K562 (cell line): ENCODE results near the gene ZNF837. TPM values are rescaled to one million over a fixed set of nuclear protein-coding genes. Genes with fewer than 3 reads are reported as not detected.
A peak's percentile ranks its signal among the peaks of the same experiment; 100 is the strongest.

Experiments
- KLF10 ChIP-seq: fragments of 250-450 bp; sonication (Bioruptor Pico); IDR thresholded peaks from 2 replicates; pipeline ENCODE4 v1.6.1; 2021; ENCODE audit warnings: matching md5 sums
- KLF13 ChIP-seq: fragments of 450-650 bp; IDR thresholded peaks from 2 replicates; pipeline ENCODE4 v1.6.1; 2016; ENCODE audit warnings: missing genetic modification characterization, low read depth, mild to moderate bottlenecking, missing compliant biosample characterization, moderate library complexity, borderline replicate concordance
- NFIC ChIP-seq: fragments of 450-650 bp; IDR thresholded peaks from 2 replicates; pipeline ENCODE4 v1.6.1; 2017; ENCODE audit warnings: mild to moderate bottlenecking, inconsistent platforms
- POLR2AphosphoS2 ChIP-seq: IDR thresholded peaks from 2 replicates; pipeline ENCODE4 v1.6.1; 2012; ENCODE audit warnings: low read length, improper control_type of control experiment
- POLR3A ChIP-seq: IDR thresholded peaks from 2 replicates; pipeline ENCODE4 v1.6.1; 2011; ENCODE audit warnings: borderline replicate concordance, mild to moderate bottlenecking, moderate library complexity; ENCODE audit not compliant: insufficient read length, insufficient read depth; ENCODE audit errors: extremely low read depth
- SRSF3 ChIP-seq: fragments of 200-400 bp; formaldehyde crosslinking; IDR thresholded peaks from 2 replicates; pipeline ENCODE4 v1.6.1; 2016; ENCODE audit warnings: mild to moderate bottlenecking, low read length, moderate library complexity; ENCODE audit not compliant: insufficient read depth
- ZKSCAN8 ChIP-seq: fragments of 200-800 bp; sonication (Bioruptor generic); IDR thresholded peaks from 2 replicates; pipeline ENCODE4 v1.6.1; 2016; ENCODE audit warnings: missing genetic modification characterization, missing compliant biosample characterization
- ZNF184 ChIP-seq: sonication (generic); formaldehyde crosslinking; IDR thresholded peaks from 2 replicates; pipeline ENCODE4 v1.5.0; 2020; ENCODE audit warnings: missing genetic modification reagents
- ZSCAN29 ChIP-seq: fragments of 450-650 bp; IDR thresholded peaks from 2 replicates; pipeline ENCODE4 v1.6.1; 2017
- polyA plus RNA-seq, 8 experiments: library from polyadenylated mRNA; depleted of rRNA in 4 of 8; stranded (reverse) in 5 of 8; unstranded in 3 of 8; fragments of >200 nt; fragmentation: Nextera tagmentation in 2 of 8; fragmentation: Illumina TruSeq in 1 of 8; extraction: Ambion mirVana in 2 of 8; extraction: Trizol in 1 of 8; gene quantifications; 2 replicates each; pipeline versions ENCODE4 v1.2.1 to v1.2.3, GENCODE V29; 2011 to 2014; ENCODE audit warnings: inconsistent platforms in 1 of 8, missing spikeins in 1 of 8
- total RNA-seq, 7 experiments: library from RNA; depleted of rRNA in 6 of 7; stranded (reverse); fragments of >200 nt in 6 of 7; fragmentation: Illumina TruSeq in 2 of 7; extraction: Trizol in 2 of 7; gene quantifications; 2 replicates each; pipeline versions ENCODE4 v1.2.1 to v1.2.3, GENCODE V29; 2011 to 2021; ENCODE audit warnings: low replicate concordance in 1 of 7
- TF ChIP-seq, protein P1 (sequence below): fragments of 200-800 bp; sonication (Bioruptor generic); IDR thresholded peaks from 2 replicates; pipeline ENCODE4 v1.6.1; 2017; ENCODE audit warnings: missing genetic modification characterization, missing compliant biosample characterization
- TF ChIP-seq, protein P2 (sequence below): sonication (generic); formaldehyde crosslinking; IDR thresholded peaks from 2 replicates; pipeline ENCODE4 v1.8.0; 2022; ENCODE audit warnings: mild to moderate bottlenecking, missing genetic modification reagents, borderline replicate concordance
- TF ChIP-seq, protein P3 (sequence below): sonication (generic); formaldehyde crosslinking; IDR thresholded peaks from 2 replicates; pipeline ENCODE4 v1.4.0; 2020; ENCODE audit warnings: mild to moderate bottlenecking, missing genetic modification reagents
- TF ChIP-seq, protein P4 (sequence below): fragments of 450-650 bp; IDR thresholded peaks from 2 replicates; pipeline ENCODE4 v1.6.1; 2014; ENCODE audit warnings: low read depth, mild to moderate bottlenecking, moderate library complexity, borderline replicate concordance
- TF ChIP-seq, protein P5 (sequence below), 2 experiments: IDR thresholded peaks in 1 of 2; conservative IDR thresholded peaks in 1 of 2; 2 replicates each; pipeline ENCODE4 v1.6.1; 2016; ENCODE audit warnings: low read depth in 2 of 2, mild to moderate bottlenecking in 1 of 2, missing compliant biosample characterization in 1 of 2, missing genetic modification characterization in 1 of 2, moderate library complexity in 1 of 2
- TF ChIP-seq, protein P6 (sequence below): fragments of 450-650 bp; IDR thresholded peaks from 2 replicates; pipeline ENCODE4 v1.6.1; 2016

Gene ZNF837
- total and polyA plus RNA-seq, 9 of the 15 experiments (the other 6 are each of a cell fraction or from before 2014, with no cell fraction given): 0.11 to 2.1 (median 0.57) TPM; not detected in 4

DNA sequence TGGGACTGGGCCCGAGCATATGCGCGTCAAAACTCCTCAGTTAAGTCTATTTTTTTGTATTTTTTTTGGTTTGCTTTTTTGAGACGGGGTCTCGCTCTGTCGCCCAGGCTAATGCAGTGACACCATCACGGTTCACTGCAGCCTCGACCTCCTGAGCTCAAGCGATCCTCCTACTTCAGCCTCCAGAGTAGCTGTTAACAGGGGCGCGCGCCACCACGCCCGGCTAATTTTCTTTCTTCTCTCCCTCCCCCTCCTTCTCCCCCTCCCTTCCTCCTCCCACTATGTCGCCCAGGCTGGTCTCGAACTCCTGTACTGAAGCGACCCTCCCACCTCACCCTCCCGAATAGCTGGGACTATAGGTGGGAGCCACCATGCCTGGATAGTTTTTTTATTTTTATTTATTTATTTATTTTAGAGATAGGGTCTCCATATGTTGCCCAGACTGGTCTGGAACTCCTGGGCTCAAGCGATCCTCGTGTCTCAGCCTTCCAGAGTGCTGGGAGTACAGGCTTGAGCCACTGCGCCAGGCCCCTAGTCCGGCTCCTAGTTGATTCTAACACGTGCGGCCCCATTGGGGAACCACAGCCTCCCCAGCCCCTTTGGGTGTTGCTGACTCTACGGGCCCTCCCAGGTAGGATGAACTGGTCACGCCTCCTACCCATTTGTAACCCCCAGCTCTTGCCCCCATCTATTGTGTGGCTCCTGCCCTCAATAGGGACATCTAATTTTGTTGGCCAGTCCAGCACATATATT is 806 bp upstream of the ZNF837 start (continued):
- TF ChIP-seq, protein P1, sequence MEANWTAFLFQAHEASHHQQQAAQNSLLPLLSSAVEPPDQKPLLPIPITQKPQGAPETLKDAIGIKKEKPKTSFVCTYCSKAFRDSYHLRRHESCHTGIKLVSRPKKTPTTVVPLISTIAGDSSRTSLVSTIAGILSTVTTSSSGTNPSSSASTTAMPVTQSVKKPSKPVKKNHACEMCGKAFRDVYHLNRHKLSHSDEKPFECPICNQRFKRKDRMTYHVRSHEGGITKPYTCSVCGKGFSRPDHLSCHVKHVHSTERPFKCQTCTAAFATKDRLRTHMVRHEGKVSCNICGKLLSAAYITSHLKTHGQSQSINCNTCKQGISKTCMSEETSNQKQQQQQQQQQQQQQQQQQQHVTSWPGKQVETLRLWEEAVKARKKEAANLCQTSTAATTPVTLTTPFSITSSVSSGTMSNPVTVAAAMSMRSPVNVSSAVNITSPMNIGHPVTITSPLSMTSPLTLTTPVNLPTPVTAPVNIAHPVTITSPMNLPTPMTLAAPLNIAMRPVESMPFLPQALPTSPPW (CRISPR knock-in tag): peak; percentile 62
- TF ChIP-seq, protein P2, sequence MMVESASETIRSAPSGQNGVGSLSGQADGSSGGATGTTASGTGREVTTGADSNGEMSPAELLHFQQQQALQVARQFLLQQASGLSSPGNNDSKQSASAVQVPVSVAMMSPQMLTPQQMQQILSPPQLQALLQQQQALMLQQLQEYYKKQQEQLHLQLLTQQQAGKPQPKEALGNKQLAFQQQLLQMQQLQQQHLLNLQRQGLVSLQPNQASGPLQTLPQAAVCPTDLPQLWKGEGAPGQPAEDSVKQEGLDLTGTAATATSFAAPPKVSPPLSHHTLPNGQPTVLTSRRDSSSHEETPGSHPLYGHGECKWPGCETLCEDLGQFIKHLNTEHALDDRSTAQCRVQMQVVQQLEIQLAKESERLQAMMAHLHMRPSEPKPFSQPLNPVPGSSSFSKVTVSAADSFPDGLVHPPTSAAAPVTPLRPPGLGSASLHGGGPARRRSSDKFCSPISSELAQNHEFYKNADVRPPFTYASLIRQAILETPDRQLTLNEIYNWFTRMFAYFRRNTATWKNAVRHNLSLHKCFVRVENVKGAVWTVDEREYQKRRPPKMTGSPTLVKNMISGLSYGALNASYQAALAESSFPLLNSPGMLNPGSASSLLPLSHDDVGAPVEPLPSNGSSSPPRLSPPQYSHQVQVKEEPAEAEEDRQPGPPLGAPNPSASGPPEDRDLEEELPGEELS (CRISPR knock-in tag): no peak
- TF ChIP-seq KLF13 (no peak), ZSCAN29 (no peak), ZKSCAN8 (CRISPR knock-in tag) (no peak), KLF10 (CRISPR knock-in tag) (no peak), POLR2AphosphoS2 (no peak), SRSF3 (no peak), ZNF184 (CRISPR knock-in tag) (no peak), NFIC (no peak), POLR3A (no peak)
- TF ChIP-seq, protein P3, sequence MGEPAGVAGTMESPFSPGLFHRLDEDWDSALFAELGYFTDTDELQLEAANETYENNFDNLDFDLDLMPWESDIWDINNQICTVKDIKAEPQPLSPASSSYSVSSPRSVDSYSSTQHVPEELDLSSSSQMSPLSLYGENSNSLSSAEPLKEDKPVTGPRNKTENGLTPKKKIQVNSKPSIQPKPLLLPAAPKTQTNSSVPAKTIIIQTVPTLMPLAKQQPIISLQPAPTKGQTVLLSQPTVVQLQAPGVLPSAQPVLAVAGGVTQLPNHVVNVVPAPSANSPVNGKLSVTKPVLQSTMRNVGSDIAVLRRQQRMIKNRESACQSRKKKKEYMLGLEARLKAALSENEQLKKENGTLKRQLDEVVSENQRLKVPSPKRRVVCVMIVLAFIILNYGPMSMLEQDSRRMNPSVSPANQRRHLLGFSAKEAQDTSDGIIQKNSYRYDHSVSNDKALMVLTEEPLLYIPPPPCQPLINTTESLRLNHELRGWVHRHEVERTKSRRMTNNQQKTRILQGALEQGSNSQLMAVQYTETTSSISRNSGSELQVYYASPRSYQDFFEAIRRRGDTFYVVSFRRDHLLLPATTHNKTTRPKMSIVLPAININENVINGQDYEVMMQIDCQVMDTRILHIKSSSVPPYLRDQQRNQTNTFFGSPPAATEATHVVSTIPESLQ: no peak
- TF ChIP-seq, protein P4, sequence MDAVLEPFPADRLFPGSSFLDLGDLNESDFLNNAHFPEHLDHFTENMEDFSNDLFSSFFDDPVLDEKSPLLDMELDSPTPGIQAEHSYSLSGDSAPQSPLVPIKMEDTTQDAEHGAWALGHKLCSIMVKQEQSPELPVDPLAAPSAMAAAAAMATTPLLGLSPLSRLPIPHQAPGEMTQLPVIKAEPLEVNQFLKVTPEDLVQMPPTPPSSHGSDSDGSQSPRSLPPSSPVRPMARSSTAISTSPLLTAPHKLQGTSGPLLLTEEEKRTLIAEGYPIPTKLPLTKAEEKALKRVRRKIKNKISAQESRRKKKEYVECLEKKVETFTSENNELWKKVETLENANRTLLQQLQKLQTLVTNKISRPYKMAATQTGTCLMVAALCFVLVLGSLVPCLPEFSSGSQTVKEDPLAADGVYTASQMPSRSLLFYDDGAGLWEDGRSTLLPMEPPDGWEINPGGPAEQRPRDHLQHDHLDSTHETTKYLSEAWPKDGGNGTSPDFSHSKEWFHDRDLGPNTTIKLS: no peak
- TF ChIP-seq, protein P5, sequence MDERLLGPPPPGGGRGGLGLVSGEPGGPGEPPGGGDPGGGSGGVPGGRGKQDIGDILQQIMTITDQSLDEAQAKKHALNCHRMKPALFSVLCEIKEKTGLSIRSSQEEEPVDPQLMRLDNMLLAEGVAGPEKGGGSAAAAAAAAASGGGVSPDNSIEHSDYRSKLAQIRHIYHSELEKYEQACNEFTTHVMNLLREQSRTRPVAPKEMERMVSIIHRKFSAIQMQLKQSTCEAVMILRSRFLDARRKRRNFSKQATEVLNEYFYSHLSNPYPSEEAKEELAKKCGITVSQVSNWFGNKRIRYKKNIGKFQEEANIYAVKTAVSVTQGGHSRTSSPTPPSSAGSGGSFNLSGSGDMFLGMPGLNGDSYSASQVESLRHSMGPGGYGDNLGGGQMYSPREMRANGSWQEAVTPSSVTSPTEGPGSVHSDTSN (CRISPR knock-in tag; IDR thresholded peaks at IDR 0.05; ENCODE audit: low read depth): no peak
- TF ChIP-seq, protein P5 (tag; conservative IDR thresholded peaks at IDR 0.05; ENCODE audit: low read depth): no peak
- TF ChIP-seq, protein P6, sequence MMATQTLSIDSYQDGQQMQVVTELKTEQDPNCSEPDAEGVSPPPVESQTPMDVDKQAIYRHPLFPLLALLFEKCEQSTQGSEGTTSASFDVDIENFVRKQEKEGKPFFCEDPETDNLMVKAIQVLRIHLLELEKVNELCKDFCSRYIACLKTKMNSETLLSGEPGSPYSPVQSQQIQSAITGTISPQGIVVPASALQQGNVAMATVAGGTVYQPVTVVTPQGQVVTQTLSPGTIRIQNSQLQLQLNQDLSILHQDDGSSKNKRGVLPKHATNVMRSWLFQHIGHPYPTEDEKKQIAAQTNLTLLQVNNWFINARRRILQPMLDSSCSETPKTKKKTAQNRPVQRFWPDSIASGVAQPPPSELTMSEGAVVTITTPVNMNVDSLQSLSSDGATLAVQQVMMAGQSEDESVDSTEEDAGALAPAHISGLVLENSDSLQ: no peak
